Stimulated activated CD8-positive, alpha-beta memory T cell treated with anti-CD3 and anti-CD28 coated beads, Interleukin-2, amount 100 ng/mL, for 1 hour (primary cell): ENCODE results near the gene SPRED3.
"Not testable (repeated sequence)": the region's sequence is repeated elsewhere in the genome, so short reads cannot be mapped to it uniquely, and the experiment has no call there.

Experiments
- DNase-seq, 2 donors: peaks; one replicate each; pipeline ENCODE4 v3.0.0-alpha.2; 2020; ENCODE audit warnings: low read depth in 2 of 2

SPRED3 gene

GRCh38 chr19:38417544-38418506 is 29.3 kb downstream of the SPRED3 start:
- DNase-seq = no peak

- no peak for DNase-seq
Observed at GRCh38 chr19:38420935-38421334, 32.4 kb downstream of the SPRED3 start.

GRCh38 chr19:38421856-38422255 is 33.4 kb downstream of the SPRED3 start:
- no peak for DNase-seq

- no peak for DNase-seq
Observed at GRCh38 chr19:38422438-38422837, 33.9 kb downstream of the SPRED3 start.

- DNase-seq = no peak
Observed at GRCh38 chr19:38424272-38424671, 35.8 kb downstream of the SPRED3 start.

GRCh38 chr19:38425222-38425809 is 36.8 kb downstream of the SPRED3 start:
- DNase-seq = no peak

- no peak for DNase-seq
Observed at GRCh38 chr19:38425810-38426466, 37.4 kb downstream of the SPRED3 start, which contains the start of gene RASGRP4. Gene RASGRP4, minus strand, starts transcription at chr19:38426219. Its CDS starts 128 bp downstream, at chr19:38426091.

GRCh38 chr19:38427035-38427677 is 38.7 kb downstream of the SPRED3 start:
- not testable (repeated sequence) for DNase-seq

- DNase-seq = no peak
Observed at GRCh38 chr19:38429055-38429810, 40.7 kb downstream of the SPRED3 start.

- DNase-seq = no peak
Observed at GRCh38 chr19:38429811-38430156, 41.3 kb downstream of the SPRED3 start.

- no peak for DNase-seq
Observed at GRCh38 chr19:38430931-38431330, 42.4 kb downstream of the SPRED3 start.

- DNase-seq = no peak
Observed at GRCh38 chr19:38433268-38433733, 44.8 kb downstream of the SPRED3 start, which contains the start of gene RYR1. Gene RYR1, plus strand, starts transcription at chr19:38433691. Its CDS starts 139 bp downstream, at chr19:38433830.

GRCh38 chr19:38434549-38435051 is 46.1 kb downstream of the SPRED3 start:
- DNase-seq = no peak

GRCh38 chr19:38437295-38437694 is 48.8 kb downstream of the SPRED3 start:
- DNase-seq = no peak

- no peak for DNase-seq
Observed at GRCh38 chr19:38437917-38438316, 49.4 kb downstream of the SPRED3 start.

GRCh38 chr19:38440592-38440991 is 52.1 kb downstream of the SPRED3 start:
- no peak for DNase-seq

GRCh38 chr19:38441657-38442348 is 53.3 kb downstream of the SPRED3 start:
- no peak for DNase-seq

GRCh38 chr19:38442736-38443135 is 54.2 kb downstream of the SPRED3 start:
- no peak for DNase-seq

- no peak for DNase-seq
Observed at GRCh38 chr19:38443458-38443999, 55.0 kb downstream of the SPRED3 start.

GRCh38 chr19:38444026-38444425 is 55.5 kb downstream of the SPRED3 start:
- no peak for DNase-seq
